GM12891 (cell line): ENCODE data around the gene ANKRD29.

Source experiments
- PAX5 ChIP-seq: IDR thresholded peaks from 2 replicates; pipeline ENCODE4 v1.6.1; 2011; ENCODE audit warnings: low read length, moderate library complexity, mild to moderate bottlenecking; ENCODE audit not compliant: insufficient read depth, severe bottlenecking
- POLR2A ChIP-seq: IDR thresholded peaks from 2 replicates; pipeline ENCODE4 v1.6.1; 2011; ENCODE audit warnings: low read depth, low read length, control low read depth
- TAF1 ChIP-seq: IDR thresholded peaks from 2 replicates; pipeline ENCODE4 v1.6.1; 2011; ENCODE audit warnings: low read depth, low read length, control low read depth

DNA sequence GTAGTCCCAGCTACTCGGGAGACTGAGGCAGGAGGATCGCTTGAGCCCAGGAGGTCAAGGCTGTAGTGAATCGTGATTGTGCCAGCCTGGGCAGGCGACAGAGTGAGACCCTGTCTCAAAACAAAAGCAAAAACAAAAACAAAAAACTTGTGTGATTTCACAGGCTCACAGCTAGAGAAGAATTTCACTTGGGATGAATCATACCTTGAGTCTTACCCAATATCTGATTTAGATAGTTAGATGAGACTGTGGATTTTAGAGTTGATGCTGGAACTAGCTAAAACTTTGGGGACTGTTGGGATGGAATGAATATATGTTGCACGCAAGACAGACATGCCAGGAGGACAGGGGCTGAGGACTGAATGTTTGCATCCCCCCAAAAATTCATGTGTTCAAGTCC is 4.4 kb downstream of the ANKRD29 start:
- TF ChIP-seq TAF1 = no peak
- no peak for TF ChIP-seq PAX5
- TF ChIP-seq POLR2A = no peak
